Urinary bladder (tissue), 4 donors: ENCODE measurements around the gene STK24. TPM values are rescaled to one million over a fixed set of nuclear protein-coding genes. Genes with fewer than 3 reads are reported as not detected.

Source experiments
- DNase-seq: peaks from one replicate; pipeline ENCODE4 v3.0.0-alpha.2; 2015; ENCODE audit errors: extremely low spot score
- H3K27ac ChIP-seq: one replicate; pipeline ENCODE4 v1.5.1; 2013; ENCODE audit warnings: low read depth, mild to moderate bottlenecking, moderate library complexity
- H3K36me3 ChIP-seq: one replicate; pipeline ENCODE4 v1.6.1; 2013; ENCODE audit warnings: mild to moderate bottlenecking, moderate library complexity; ENCODE audit not compliant: insufficient read depth
- H3K4me1 ChIP-seq: one replicate; pipeline ENCODE4 v1.6.1; 2013; ENCODE audit warnings: mild to moderate bottlenecking, moderate library complexity; ENCODE audit not compliant: insufficient read depth
- H3K4me3 ChIP-seq: one replicate; pipeline ENCODE4 v1.5.1; 2013; ENCODE audit warnings: low read depth, low read length
- WGBS: extraction: QIAGEN DNeasy Blood & Tissue Kit; methylation state at CpG from one replicate; pipeline ENCODE4 v1.1.7; 2013; 5-methylcytosine and 5-hydroxymethylcytosine counted together
- polyA plus RNA-seq: library from polyadenylated mRNA; stranded (reverse); fragments of 200-250 nt; gene quantifications from one replicate; pipeline ENCODE4 v1.2.3, GENCODE V29; 2013
- total RNA-seq: library from RNA; depleted of rRNA; stranded (reverse); fragments of >200 nt; gene quantifications from one replicate; pipeline ENCODE4 v1.2.3, GENCODE V29; 2014
- donor health status: healthy with polysubstance abuse.
- donor health status: healthy.

Gene STK24
- total and polyA plus RNA-seq, 2 donors: 73.4 to 110 TPM

DNA sequence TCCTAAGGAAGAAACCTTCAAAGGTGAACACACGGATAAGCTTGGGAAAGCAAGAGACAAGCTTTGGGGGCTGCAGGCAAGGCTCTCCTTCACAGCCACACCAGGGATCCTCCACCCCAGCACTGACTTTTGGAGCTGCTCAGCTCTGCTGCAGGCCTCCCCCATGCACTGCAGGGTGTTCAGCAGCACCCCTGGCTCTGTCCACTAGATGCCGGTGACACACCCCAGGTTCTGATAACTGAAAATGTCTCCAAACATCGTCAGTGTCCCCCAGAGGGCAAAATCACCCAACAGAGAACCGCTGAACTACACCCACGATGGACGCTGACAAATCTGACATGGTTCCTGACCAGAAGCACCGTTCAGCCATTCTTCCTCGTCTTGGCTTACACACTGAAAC lies 90.5 kb downstream of the STK24 start:
- DNase-seq: no peak
- 88% methylated on average over 8 of the region's 8 CpGs for WGBS
- H3K4me1 ChIP-seq: no peaks in the 10 kb centered on the region

DNA sequence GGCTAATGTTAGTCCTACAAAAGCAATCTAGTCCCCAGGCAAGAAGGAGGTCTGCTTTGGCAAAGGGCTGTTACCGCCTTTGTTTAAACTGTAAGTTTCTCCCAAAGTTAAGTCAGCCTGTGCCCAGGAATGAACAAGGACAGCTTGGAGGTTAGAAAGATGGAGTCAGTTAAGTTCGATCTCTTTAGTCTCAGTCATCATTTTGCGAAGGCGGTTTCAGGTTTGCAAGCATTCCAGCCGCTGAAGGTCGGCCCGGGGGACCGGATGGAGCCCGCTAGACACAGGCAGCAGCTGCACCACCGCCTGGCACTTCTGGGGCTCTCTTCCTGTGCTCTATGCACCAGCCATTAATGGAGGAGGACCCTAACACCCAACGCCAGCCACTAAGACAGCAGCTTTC lies 91.3 kb downstream of the STK24 start:
- DNase-seq: no peak
- Histone ChIP-seq H3K4me3 (no peak overlapping the region), H3K27ac (no peak overlapping the region), H3K36me3 (no peaks in the 10 kb centered on the region), H3K4me1 (no peaks in the 10 kb centered on the region)
- 86% methylated on average over 11 of the region's 11 CpGs for WGBS

More for the DNA sequence above, 90.5 kb downstream of the STK24 start:
- Histone ChIP-seq H3K27ac (no peak overlapping the region), H3K4me3 (no peak overlapping the region), H3K36me3 (no peaks in the 10 kb centered on the region)

DNA sequence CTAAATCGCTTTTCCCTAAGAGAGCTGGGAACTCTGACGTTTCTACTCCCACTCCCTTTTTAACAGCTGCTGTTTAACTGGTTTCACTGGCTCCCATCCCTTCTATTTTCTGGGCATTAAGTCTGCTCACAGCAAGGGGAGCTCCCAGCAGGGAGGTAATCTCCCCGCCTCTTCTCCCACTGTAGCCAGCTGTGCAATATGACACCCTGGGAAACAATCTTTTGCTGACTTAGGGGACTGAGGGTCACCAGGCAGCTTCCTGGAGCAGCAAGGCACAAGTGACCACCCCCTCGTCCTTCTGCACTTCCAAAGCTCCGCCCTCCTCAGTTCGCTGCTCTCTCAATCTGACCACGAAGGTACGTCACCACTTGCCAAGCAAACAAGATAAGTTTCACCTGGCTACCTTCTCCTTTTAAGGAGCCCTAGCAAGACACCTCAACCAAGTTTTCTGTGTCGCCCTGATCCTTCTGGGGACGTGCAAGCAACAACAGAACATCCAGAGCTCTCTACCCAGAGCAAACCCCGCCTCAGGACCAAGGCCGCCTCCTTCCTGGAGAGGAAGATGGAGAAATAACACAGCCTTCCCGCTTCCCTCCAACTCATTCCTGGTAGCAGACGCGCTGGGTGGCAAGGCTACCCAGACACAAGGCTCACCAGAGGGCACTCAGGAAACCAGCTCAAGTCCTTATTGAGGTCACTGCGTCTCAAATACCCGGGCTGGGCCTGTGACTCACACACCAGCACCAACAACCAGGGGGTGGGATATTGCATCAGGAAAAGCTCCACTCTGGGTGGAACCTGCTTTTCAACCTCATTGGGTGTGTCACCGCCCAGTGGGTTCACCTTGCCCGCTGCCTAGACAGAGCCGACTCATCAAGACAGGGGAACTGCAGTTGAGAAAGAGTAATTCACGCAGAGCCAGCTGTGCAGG lies 92.4 kb downstream of the STK24 start:
- peak overlapping the region; percentile 68 for H3K27ac ChIP-seq
- no peaks in the 10 kb centered on the region for H3K36me3 ChIP-seq
- DNase-seq: peak; percentile 80
- no peaks in the 10 kb centered on the region for H3K4me1 ChIP-seq
- H3K4me3 ChIP-seq: no peak overlapping the region
- WGBS: 28% methylated on average over 21 of the region's 21 CpGs

DNA sequence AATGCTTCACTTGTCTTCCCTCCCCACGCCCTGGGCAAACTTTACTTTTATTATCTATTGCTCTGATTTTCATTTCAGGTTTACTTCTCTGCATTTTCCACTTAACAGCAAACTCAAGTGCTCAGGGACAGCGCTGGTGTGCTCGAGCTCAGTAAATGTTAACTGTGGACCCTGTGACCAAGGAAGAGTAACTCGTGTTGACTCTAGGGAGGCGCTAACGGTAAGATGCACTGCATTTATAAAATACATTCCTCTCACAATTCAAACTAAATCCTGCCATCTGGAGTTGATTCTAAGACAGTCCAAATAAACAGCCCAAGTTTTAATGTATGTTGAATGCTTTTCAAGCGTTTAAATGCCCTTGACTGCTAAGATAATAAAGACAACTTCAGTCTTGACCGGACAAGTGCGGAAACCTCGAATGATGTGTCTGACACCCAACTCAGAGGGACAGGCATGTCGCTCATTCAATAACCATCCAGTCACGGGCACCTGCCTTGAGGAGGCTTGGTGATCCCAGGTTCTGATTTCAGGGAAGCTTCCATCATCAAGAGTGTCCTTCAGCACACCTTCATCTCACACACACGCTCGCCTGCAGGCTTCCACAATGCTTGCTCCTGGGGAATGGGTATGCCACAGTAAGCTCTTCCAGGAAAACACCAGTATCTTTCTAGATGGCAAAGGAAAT lies 93.2 kb downstream of the STK24 start:
- Histone ChIP-seq H3K4me3 (no peak overlapping the region), H3K27ac (peak overlapping the region; percentile 68), H3K36me3 (no peaks in the 10 kb centered on the region), H3K4me1 (no peaks in the 10 kb centered on the region)
- 45% methylated on average over 14 of the region's 14 CpGs for WGBS
- no peak for DNase-seq

DNA sequence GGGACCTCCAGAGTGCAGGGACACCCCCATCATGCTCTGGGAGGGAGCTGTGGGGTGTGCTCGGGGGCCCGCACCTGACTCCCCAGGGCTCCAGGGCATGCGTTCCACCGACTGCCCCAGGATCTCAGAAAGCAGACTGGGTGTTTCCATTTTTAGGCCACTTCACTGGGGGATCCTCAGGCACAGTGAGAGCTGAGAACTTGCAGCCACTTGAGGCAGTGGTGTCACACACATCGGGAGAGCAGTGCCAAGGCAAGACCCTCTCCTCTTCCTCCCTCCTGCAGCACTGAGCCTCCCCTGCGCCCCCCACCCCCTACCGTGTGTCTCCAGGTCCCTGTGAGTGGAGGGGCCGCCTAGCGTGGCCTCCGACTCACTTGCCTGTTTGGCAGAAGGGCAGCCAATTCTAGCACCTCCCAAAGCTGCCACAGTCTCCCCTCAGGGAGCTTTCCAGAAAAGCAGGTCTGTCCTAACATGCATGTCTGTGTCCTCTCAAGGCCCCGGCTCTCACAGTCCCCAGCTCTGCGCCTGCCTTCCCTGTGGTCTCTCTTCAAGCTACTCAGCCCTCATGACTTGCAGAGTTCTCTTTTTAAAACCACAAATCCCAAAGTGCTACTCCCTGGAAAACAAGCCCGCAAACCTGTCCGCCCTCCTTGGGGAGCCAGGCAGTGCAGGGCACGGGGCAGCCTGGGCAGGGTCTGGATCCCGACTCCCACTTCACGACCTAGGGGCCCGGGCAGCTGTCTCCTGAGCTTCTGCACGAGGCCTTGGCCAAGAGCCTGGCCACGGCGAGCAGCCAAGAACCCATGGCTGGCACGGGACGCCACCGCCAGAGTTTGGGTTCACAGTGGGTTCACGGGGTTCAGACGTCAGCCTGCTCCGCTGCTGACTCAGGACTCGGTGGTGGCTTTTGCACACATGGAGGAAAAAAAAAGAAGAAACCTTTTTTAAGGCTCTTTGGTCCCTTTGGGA lies 94.1 kb downstream of the STK24 start:
- no peaks in the 10 kb centered on the region for H3K36me3 ChIP-seq
- WGBS: 44% methylated on average over 28 of the region's 28 CpGs
- no peaks in the 10 kb centered on the region for H3K4me1 ChIP-seq
- DNase-seq: no peak
- peak overlapping the region; percentile 58 for H3K27ac ChIP-seq
- no peak overlapping the region for H3K4me3 ChIP-seq

DNA sequence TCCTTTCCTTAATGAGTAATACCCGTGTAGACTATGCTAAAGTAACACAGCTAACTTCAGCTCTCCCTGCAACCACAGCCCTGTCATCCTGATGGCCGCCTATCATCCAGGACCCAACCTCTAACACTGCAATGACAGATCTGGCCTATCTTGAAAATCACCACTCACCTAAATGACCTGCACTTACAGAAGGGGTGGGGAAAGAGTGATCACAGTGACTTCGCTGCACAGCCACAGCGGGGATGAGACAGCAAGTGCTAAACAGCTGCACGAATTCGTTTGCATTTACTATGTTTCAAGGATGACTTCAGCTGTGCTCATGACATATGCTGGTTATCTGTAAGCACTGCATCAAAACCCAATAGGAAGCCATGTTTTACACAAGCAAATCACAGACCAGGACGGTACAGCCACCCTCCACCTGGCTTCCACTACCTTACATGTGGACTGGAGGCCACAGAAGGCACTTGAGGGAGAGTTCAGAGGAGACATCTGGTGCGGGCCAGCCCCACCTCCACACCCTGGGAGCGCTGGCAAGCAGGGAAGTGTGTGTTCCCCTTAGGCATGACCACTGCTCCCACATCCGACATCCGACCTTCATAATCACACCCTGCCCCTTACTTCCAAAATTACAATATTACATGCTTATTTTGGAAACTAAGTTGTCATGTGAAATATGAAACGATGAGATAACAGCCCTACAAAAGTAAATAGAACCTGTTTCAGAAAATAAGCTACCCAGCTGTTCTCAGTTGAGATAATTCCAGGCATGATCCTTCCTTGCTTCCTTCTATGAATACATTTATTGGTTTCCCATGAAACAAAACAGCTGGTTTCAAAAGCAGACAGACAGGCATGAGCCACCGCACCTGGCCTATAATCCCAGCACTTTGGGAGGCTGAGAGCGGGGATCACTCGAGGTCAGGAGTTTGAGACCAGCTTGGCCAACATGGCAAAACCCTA lies 95.7 kb downstream of the STK24 start:
- no peak overlapping the region for H3K27ac ChIP-seq
- H3K4me1 ChIP-seq: peaks cover 2% of the 10 kb centered on the region
- peak; percentile 37 for DNase-seq
- H3K4me3 ChIP-seq: no peak overlapping the region
- no peaks in the 10 kb centered on the region for H3K36me3 ChIP-seq
- WGBS: 39% methylated on average over 15 of the region's 15 CpGs

DNA sequence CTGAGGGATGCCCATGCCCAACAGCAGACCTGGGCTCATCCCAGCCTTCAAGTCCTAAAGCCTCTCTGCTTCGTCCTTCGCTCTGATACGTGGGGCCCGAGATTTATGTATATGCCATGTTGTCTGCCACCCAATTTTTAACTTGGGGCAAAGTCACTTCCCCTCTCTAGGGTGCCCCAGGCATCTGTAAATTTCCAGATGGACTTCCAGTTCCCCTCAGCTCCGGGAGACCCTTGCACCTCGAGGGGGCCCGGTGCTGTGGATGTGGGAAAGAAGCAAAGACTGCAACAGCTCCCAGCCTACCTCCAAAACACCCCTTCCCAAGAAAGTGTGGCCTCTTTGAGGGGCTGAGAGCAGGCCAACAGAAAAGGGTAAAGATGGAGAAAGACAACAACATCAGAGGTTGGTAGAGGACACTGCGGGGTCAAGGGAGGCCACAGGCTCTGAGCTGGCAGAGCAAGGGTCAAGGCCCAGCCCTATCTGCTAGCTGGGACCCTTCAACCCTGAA lies 97.4 kb downstream of the STK24 start:
- Histone ChIP-seq H3K4me1 (peaks cover 2% of the 10 kb centered on the region), H3K36me3 (no peaks in the 10 kb centered on the region), H3K4me3 (no peak overlapping the region), H3K27ac (no peak overlapping the region)
- 83% methylated on average over 8 of the region's 8 CpGs for WGBS
- DNase-seq: no peak

DNA sequence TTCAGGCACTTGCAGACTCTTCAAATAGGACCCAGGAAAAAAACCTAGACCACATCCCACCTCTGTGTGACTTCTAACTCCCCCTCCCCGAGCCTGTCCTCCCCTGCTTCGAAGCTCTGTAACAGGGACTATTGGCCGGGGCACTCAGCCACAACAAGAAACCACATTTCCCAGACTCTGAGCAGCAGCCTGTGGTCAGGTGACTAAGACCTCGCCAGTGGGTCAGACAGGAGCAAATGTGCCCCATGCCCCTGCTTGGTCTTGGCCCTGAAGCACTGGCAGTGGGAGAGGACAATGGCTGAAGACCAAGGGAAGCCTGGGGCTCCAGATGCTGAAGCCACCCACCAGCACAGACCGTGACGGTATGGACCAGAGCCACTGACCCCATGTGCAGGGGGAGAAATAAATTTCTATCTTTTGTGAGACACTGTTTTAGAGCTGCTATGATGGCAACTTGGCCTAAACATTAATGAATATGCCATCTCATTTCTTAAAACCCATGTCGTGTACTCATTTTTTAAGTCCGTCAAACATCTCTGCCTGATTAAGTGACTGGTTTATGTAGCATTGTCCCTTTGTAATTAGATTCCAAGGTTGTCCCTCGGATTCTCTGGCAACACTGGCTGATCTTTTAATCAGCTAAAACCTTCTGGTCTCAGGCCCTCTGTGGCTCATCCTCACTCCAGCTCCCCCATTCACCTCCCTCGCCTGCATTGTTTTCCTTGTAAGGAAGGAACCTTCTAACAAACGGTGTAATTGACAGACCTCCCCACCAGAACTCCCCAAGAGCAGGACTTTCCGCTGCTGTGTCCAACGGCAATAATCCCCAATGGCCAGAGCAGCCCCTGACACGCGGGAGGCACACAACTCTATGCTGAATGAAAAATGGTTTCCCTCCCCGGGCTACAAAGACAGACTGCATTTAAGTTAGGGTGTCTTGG lies 98.4 kb downstream of the STK24 start:
- 63% methylated on average over 16 of the region's 16 CpGs for WGBS
- Histone ChIP-seq H3K27ac (no peak overlapping the region), H3K36me3 (peaks cover 2% of the 10 kb centered on the region), H3K4me1 (peaks cover 2% of the 10 kb centered on the region), H3K4me3 (no peak overlapping the region)
- DNase-seq: no peak

DNA sequence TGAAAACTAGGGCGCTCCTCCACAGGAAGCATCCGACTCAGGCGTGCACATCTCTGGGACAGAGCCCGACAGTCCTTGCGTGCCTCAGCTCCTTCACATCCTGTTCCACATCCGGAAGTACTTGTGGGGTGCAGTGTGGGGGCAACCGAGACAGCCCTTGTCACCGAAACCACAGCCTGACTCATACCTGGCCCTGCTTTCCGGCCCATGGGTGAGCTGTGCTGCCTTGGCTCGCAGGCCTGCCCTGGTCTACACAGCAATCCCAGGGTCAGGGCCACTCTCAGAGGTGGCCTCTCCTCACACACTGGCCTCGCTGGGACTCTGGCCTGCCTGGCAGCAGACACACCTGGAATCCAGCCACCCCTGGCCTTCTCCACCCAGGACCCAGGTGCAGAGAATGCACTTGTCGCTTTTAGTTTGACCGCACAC lies 100.4 kb downstream of the STK24 start:
- Histone ChIP-seq H3K27ac (no peak overlapping the region), H3K36me3 (peaks cover 3% of the 10 kb centered on the region), H3K4me3 (no peak overlapping the region), H3K4me1 (peaks cover 2% of the 10 kb centered on the region)
- 48% methylated on average over 13 of the region's 13 CpGs for WGBS
- no peak for DNase-seq

DNA sequence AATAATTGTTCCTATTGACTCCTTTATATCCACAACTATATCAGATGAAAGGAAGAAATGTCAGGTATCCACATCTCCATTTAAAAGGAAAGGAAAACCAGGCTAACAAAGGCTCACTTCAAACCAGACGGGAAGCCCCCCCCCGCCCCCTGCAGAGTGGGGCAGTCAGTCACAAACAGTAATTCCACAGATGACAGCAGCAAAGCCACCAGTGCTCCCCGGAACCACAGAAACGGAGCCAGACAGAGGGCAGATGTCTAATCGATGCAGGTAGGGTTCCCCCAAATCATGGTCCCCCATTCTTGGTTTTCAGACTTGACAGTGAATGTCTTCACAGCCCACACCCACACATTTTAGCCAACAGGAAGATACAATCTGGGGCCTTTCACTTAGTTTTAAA lies 100.8 kb downstream of the STK24 start:
- no peak for DNase-seq
- peaks cover 2% of the 10 kb centered on the region for H3K4me1 ChIP-seq
- H3K27ac ChIP-seq: no peak overlapping the region
- WGBS: 36% methylated on average over 5 of the region's 5 CpGs
- peaks cover 3% of the 10 kb centered on the region for H3K36me3 ChIP-seq
- H3K4me3 ChIP-seq: no peak overlapping the region

DNA sequence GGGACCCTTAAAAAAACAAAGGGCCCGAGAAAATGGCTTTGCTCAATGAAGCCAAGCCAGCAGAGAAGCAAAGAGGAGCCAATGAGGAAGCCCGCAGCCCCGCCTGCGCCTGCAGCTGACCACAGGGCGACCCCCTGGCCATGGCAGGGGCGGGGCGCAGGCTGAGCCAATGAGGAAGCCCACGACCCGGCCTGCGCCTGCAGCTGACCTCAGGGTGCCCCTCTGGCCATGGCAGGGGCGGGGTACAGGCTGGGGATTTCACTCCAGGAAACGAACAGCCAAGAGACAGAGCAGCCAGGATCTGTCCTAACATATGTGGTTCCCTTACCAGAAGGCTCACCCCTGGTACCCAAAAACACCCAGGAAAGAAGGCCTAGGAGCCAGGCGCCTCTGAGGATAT lies 101.4 kb downstream of the STK24 start:
- peaks cover 2% of the 10 kb centered on the region for H3K4me1 ChIP-seq
- no peak overlapping the region for H3K27ac ChIP-seq
- DNase-seq: no peak
- no peak overlapping the region for H3K4me3 ChIP-seq
- 59% methylated on average over 13 of the region's 13 CpGs for WGBS
- H3K36me3 ChIP-seq: peaks cover 3% of the 10 kb centered on the region
